HFFc6 (cell line): Measurements from ENCODE around the gene ADK. TPM values are rescaled to one million over a fixed set of nuclear protein-coding genes. Genes with fewer than 3 reads are reported as not detected.

Experiments used
- DNase-seq: peaks from one replicate; pipeline ENCODE4 v3.0.0-alpha.2; 2018
- H3K27ac Mint-ChIP-seq: 2 replicates; pipeline ENCODE4 v1.8.0; 2020; ENCODE audit warnings: mild to moderate bottlenecking, mixed read lengths
- H3K27me3 Mint-ChIP-seq: 2 replicates; pipeline ENCODE4 v1.8.0; 2021; ENCODE audit warnings: mild to moderate bottlenecking, moderate library complexity, mixed read lengths; ENCODE audit not compliant: insufficient read depth
- H3K36me3 Mint-ChIP-seq: 2 replicates; pipeline ENCODE4 v1.8.0; 2021; ENCODE audit warnings: low read depth, mixed read lengths
- H3K4me1 Mint-ChIP-seq: 2 replicates; pipeline ENCODE4 v1.8.0; 2020; ENCODE audit warnings: low read depth, mixed read lengths
- H3K4me3 Mint-ChIP-seq: 2 replicates; pipeline ENCODE4 v1.8.0; 2020; ENCODE audit warnings: mild to moderate bottlenecking, moderate library complexity, mixed read lengths
- H3K9me3 Mint-ChIP-seq: 2 replicates; pipeline ENCODE4 v1.8.0; 2020; ENCODE audit warnings: mild to moderate bottlenecking, mixed read lengths
- CTCF ChIP-seq: fragments of 200-600 bp; sonication (generic); IDR thresholded peaks from 2 replicates; pipeline ENCODE4 v1.5.0; 2021; ENCODE audit warnings: antibody characterized with exemption, mild to moderate bottlenecking
- total RNA-seq, 6 experiments: library from RNA; stranded (reverse); fragmentation: NEBNext Ultra II Directional; extraction: Animal tissue kit (Norgen Biotek cat#: 25700); gene quantifications; 2 replicates in 1 of 6; 3 replicates in 5 of 6; pipeline ENCODE4 v1.2.3, GENCODE V29; 2021

The ADK gene
- total RNA-seq, 6 experiments from 2014 or later: 74.1 to 97.6 (median 86.0) TPM

GRCh38 chr10:74275755-74276290 lies 124.8 kb downstream of the ADK start:
- Mint-ChIP-seq H3K36me3 (peaks cover 9% of the 10 kb centered on the region; the same call in 1 of the 2 replicates), H3K4me3 (no peak overlapping the region)

GRCh38 chr10:74276416-74276815 lies 125.4 kb downstream of the ADK start:
- Mint-ChIP-seq H3K9me3 (no peaks in the 10 kb centered on the region), H3K27me3 (no peaks in the 10 kb centered on the region; the same call in 1 of the 2 replicates), H3K27ac (no peak overlapping the region), H3K36me3 (peaks cover 14% of the 10 kb centered on the region; the same call in 1 of the 2 replicates), H3K4me3 (no peak overlapping the region), H3K4me1 (peaks cover 11% of the 10 kb centered on the region)
- no peak for DNase-seq
- TF ChIP-seq CTCF: no peak

More at GRCh38 chr10:74275755-74276290, 124.8 kb downstream of the ADK start:
- Mint-ChIP-seq H3K9me3 (no peaks in the 10 kb centered on the region), H3K27me3 (no peaks in the 10 kb centered on the region; the same call in 1 of the 2 replicates), H3K27ac (no peak overlapping the region), H3K4me1 (peaks cover 5% of the 10 kb centered on the region)
- no peak for DNase-seq
- TF ChIP-seq CTCF: no peak

- Mint-ChIP-seq H3K27ac (peak overlapping the region; percentile 90), H3K36me3 (peaks cover 39% of the 10 kb centered on the region), H3K9me3 (peaks cover 24% of the 10 kb centered on the region), H3K27me3 (no peaks in the 10 kb centered on the region; the same call in 1 of the 2 replicates), H3K4me1 (peaks cover 42% of the 10 kb centered on the region), H3K4me3 (peak overlapping the region; percentile 60)
- peak; percentile 54 for DNase-seq
- no peak for TF ChIP-seq CTCF
Observed at GRCh38 chr10:74282151-74282847, 131.3 kb downstream of the ADK start.

- peak; percentile 53 for DNase-seq
- TF ChIP-seq CTCF: no peak
- Mint-ChIP-seq H3K36me3 (peaks cover 41% of the 10 kb centered on the region), H3K27ac (peak overlapping the region; percentile 90), H3K27me3 (no peaks in the 10 kb centered on the region; the same call in 1 of the 2 replicates), H3K9me3 (peaks cover 24% of the 10 kb centered on the region), H3K4me1 (peaks cover 42% of the 10 kb centered on the region), H3K4me3 (peak overlapping the region; percentile 60)
Observed at GRCh38 chr10:74282848-74283210, 131.8 kb downstream of the ADK start.

- peaks cover 15% of the 10 kb centered on the region for H3K9me3 Mint-ChIP-seq
- H3K4me3 Mint-ChIP-seq: peak overlapping the region; percentile 23
- H3K27ac Mint-ChIP-seq: peak overlapping the region; percentile 90
Observed at GRCh38 chr10:74289188-74289587, 138.2 kb downstream of the ADK start.

More at GRCh38 chr10:74289188-74289587, 138.2 kb downstream of the ADK start:
- no peak for TF ChIP-seq CTCF
- no peak for DNase-seq
- H3K36me3 Mint-ChIP-seq: peaks cover 22% of the 10 kb centered on the region
- peaks cover 68% of the 10 kb centered on the region for H3K4me1 Mint-ChIP-seq
- no peaks in the 10 kb centered on the region; the same call in 1 of the 2 replicates for H3K27me3 Mint-ChIP-seq
